ENCODE results near the gene P3H2. TPM values are rescaled to one million over a fixed set of nuclear protein-coding genes. Genes with fewer than 3 reads are reported as not detected.

P3H2 gene
- total and polyA plus RNA-seq, 9 of the 15 experiments (the other 6 are each of a cell fraction or from before 2014, with no cell fraction given), result 0.04 to 0.26 (median 0.22) TPM; not detected in 6

GRCh38 chr3:190118438-190118837 lies 2.3 kb downstream of the P3H2 start (continued):
- no peak for TF ChIP-seq GABPA (tag; conservative IDR thresholded peaks at IDR 0.05; ENCODE audit: low read depth)
- TF ChIP-seq MTF1 (CRISPR knock-in tag; IDR thresholded peaks at IDR 0.05; ENCODE audit: borderline replicate concordance), result no peak
- TF ChIP-seq, protein P1, sequence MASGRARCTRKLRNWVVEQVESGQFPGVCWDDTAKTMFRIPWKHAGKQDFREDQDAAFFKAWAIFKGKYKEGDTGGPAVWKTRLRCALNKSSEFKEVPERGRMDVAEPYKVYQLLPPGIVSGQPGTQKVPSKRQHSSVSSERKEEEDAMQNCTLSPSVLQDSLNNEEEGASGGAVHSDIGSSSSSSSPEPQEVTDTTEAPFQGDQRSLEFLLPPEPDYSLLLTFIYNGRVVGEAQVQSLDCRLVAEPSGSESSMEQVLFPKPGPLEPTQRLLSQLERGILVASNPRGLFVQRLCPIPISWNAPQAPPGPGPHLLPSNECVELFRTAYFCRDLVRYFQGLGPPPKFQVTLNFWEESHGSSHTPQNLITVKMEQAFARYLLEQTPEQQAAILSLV (tag; IDR thresholded peaks at IDR 0.05), result no peak
- no peak for TF ChIP-seq BACH1 (tag; IDR thresholded peaks at IDR 0.05)
- no peak for TF ChIP-seq TCF7 (IDR thresholded peaks at IDR 0.05; ENCODE audit: borderline replicate concordance)

DNA sequence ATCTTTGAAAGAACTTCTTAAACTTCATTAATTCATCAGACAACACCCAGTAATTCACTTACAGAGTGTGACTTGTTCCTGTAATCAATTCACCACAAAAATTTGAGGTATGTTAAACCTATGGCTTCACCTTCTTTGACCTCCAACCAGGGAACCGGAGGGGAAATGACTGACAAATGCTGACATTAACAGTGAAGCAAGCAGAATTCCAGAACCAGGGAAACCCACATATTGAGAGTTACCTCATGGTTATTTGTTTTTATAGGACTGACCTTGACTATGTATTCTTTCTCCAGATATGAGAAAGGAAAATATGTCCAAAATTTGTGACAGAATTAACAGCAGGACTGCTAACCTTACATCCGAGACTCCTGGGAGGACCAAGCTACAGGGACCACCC lies 2.7 kb downstream of the P3H2 start:
- no peak for FAIRE-seq
- H4K20me1 ChIP-seq (replicated peaks; ENCODE audit: control insufficient read depth, insufficient read depth, low read length), result no peaks in the 10 kb centered on the region
- H3K27me3 ChIP-seq (ENCODE audit: control insufficient read depth in 2 of 2, insufficient read depth in 2 of 2, low read length in 2 of 2), result no peaks in the 10 kb centered on the region
- no peak overlapping the region for H3K9ac ChIP-seq (ENCODE audit: insufficient read depth in 1 of 2, low read depth in 2 of 2, low read length in 2 of 2)
- WGBS (ENCODE audit: insufficient coverage, low coverage, missing lambda C conversion rate), result 0% methylated on average over 2 of the region's 2 CpGs
- H3K4me3 ChIP-seq, result no peak overlapping the region
- POLR2A ChIA-PET, result no interaction called here
- no peaks in the 10 kb centered on the region for H3K9me1 ChIP-seq (ENCODE audit: control insufficient read depth, insufficient read depth, low read length)
- no peaks in the 10 kb centered on the region for H3K36me3 ChIP-seq (ENCODE audit: control insufficient read depth, insufficient read depth, low read length)
- H3K27ac ChIP-seq (ENCODE audit: extremely low read depth, low read depth, low read length), result no peak overlapping the region
- intact Hi-C loops (cut with micrococcal nuclease), result no loop called here
- no peaks in the 10 kb centered on the region for H3K9me3 ChIP-seq (replicated peaks; ENCODE audit: control insufficient read depth, insufficient read depth, low read depth, low read length)
- no peak overlapping the region for H3K4me2 ChIP-seq (ENCODE audit: insufficient read depth, low read length)
- CTCF ChIA-PET (ENCODE audit: low intra/inter-chr PET ratio), result no interaction called here
- H2AFZ ChIP-seq (ENCODE audit: low read depth, low read length), result no peak overlapping the region
- H3K79me2 ChIP-seq (ENCODE audit: control insufficient read depth, insufficient read depth, low read length), result no peaks in the 10 kb centered on the region
- DNase-seq (ENCODE audit: extremely low read depth in 1 of 4, low spot score in 3 of 4), result no peak
- BruUV-seq (replicated peaks), result no TSS peak
- H3K4me1 ChIP-seq (replicated peaks in 1 of 2; ENCODE audit: control insufficient read depth in 2 of 2, insufficient read depth in 2 of 2, low read length in 2 of 2), result no peaks in the 10 kb centered on the region
- in situ Hi-C loops (cut with MboI), result no loop called here
- no peak for ATAC-seq
- no peak for TF ChIP-seq MCM7 (IDR thresholded peaks at IDR 0.05)
- no peak for TF ChIP-seq CLOCK (CRISPR knock-in tag; IDR thresholded peaks at IDR 0.05; ENCODE audit: borderline replicate concordance)
- no peak for TF ChIP-seq ESRRB (CRISPR knock-in tag; IDR thresholded peaks at IDR 0.05; ENCODE audit: borderline replicate concordance)
- TF ChIP-seq RFX7 (CRISPR knock-in tag; IDR thresholded peaks at IDR 0.05), result no peak
- no peak for TF ChIP-seq GTF2A2 (tag; IDR thresholded peaks at IDR 0.05)
- TF ChIP-seq SREBF2 (CRISPR knock-in tag; IDR thresholded peaks at IDR 0.05), result no peak
- no peak for TF ChIP-seq SAFB (IDR thresholded peaks at IDR 0.05; ENCODE audit: borderline replicate concordance, low read depth, low read length)
- TF ChIP-seq ZNF79 (CRISPR knock-in tag; IDR thresholded peaks at IDR 0.05; ENCODE audit: low read depth), result no peak
- no peak for TF ChIP-seq ZC3H8 (IDR thresholded peaks at IDR 0.05)
- no peak for TF ChIP-seq EP300 (IDR thresholded peaks at IDR 0.05; ENCODE audit: low read length)
- no peak for TF ChIP-seq ZFX (CRISPR knock-in tag; IDR thresholded peaks at IDR 0.05)
- TF ChIP-seq HDAC3 (IDR thresholded peaks at IDR 0.05; ENCODE audit: borderline replicate concordance, partially characterized antibody), result no peak
- TF ChIP-seq GATA2 (CRISPR knock-in tag; IDR thresholded peaks at IDR 0.05), result no peak
- TF ChIP-seq ATF6 (CRISPR knock-in tag; IDR thresholded peaks at IDR 0.05), result no peak
